Renal cortex interstitium (tissue), 11 donors: ENCODE results near the gene RUFY1. TPM values are rescaled to one million over a fixed set of nuclear protein-coding genes. Genes with fewer than 3 reads are reported as not detected.
"Not testable (repeated sequence)": the region's sequence is repeated elsewhere in the genome, so short reads cannot be mapped to it uniquely, and the experiment has no call there.

Experiments
- DNase-seq, 11 donors: peaks; one replicate each; pipeline ENCODE4 v3.0.0-alpha.2; 2013; ENCODE audit warnings: low read depth in 9 of 11, low spot score in 4 of 11; ENCODE audit errors: extremely low read depth in 1 of 11
- polyA plus RNA-seq, 3 donors: library from polyadenylated mRNA; unstranded; fragments of 120-200 nt; gene quantifications; one replicate each; pipeline ENCODE4 v1.2.1, GENCODE V29; 2013; ENCODE audit not compliant: insufficient read length in 3 of 3

The RUFY1 gene
- polyA plus RNA-seq, 3 donors, result 74.4 to 91.4 (median 86.0) TPM

DNA sequence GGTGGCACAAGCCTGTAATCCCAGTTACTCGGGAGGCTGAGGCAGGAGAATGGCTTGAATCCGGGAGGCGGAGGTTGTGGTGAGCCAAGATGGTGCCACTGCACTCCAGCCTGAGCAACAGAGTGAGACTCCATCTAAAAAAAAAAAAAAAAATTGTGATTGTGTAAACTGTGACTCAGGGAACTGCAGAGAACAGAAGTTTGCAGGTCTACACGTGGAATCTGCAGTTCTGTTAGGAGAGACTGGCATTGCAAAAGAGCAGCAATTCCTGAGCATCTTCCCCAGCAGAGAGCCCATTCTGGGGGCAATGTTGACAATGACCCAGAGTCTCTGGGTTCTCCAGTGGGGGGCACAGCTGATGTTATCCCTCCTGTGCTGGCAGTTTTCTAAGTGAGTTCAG is 91.4 kb downstream of the RUFY1 start:
- DNase-seq, result not testable (repeated sequence)

DNA sequence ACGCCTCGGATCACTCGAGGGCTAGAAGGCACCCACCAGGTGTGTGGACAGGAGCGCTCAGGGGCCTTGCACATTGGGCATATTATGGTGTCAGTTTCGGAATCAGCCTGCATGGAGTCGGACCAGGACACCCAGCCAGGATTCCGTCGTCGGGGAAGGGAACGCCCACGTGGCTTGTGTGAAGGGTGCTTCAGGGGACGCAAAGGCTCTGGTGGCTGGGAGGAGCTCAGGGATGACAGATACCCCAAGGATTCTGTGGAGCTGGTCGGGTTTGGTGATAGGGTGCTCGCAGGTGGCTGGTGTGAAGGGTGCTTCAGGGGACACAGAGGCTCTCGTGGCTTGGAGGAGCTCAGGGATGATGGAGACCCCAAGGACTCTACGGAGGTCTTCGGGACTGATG is 92.3 kb downstream of the RUFY1 start:
- DNase-seq, result not testable (repeated sequence)

DNA sequence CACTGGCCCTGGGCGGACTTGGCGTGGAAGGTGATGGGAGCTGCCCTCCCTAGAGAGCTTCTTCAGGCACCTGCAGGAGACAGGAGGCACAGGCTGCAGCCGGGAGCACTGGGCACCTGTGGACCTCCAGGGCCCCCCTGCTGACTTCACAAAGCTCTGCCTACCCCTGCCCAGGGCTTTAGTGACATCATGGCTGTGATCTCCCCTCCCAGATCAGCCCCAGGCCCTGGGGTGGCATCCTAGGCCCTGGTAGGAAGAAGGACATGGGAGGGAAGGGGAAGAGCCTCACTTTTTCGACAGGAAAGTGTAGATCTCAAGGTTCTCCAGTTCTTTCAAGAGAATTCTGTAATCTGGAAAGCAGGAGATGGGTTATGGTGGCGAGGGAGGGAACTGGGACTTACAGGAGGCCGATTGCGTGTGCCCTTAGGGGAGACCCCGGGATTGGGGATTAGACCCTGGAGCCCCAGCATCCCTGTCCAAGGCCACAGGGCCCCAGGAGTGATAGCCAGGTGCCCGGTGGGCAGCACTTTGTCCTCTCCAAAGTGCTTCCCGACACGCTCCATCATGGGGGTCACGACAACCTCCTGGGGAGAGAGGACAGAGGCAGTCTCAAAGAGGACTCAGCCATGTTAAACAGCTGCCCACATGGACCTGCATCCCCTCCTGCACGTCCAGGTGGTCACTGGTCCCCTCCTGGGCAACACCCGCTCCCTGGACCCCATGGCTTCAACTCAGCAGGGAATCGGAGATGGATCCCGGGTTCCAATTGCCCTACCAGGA is 93.0 kb downstream of the RUFY1 start:
- not testable (repeated sequence) for DNase-seq

DNA sequence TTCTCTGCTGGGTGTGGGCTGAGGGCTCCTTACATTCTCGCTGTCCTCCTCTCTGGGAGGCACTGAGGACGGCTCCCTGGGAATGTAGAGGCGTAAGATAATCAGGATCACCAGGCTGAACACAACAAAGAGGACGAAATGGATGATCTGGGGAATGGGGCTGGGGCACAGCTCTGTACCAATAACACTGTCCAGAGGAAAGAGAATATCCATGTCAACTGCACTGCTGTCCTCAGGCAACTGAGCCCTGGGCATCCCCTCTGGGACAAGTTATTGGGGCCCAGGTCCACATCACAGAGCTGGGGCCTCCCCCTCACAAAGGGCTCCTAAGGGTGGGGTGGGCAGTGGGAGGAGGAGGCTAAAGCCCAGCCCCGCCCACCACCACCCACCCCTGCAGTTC is 94.4 kb downstream of the RUFY1 start:
- not testable (repeated sequence) for DNase-seq

DNA sequence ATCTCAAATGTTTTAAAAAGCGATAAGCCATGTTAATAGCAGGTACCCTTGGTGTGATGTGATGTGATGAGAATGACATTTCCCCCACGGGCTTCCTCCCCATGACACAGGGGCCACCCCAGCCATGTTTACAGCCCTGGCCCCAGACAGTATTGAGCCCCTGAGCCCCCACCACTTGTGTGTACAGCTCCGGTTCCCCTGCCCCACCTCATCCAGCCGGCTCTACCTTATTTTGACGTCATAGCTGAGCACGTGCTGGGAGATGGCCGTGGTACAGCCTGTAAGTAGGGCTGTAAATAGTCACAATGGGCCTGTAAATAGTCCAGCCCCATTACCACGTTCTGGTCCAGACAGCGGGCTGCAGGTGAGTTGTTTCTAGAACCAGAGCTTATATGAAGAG is 98.1 kb downstream of the RUFY1 start:
- no peak for DNase-seq

DNA sequence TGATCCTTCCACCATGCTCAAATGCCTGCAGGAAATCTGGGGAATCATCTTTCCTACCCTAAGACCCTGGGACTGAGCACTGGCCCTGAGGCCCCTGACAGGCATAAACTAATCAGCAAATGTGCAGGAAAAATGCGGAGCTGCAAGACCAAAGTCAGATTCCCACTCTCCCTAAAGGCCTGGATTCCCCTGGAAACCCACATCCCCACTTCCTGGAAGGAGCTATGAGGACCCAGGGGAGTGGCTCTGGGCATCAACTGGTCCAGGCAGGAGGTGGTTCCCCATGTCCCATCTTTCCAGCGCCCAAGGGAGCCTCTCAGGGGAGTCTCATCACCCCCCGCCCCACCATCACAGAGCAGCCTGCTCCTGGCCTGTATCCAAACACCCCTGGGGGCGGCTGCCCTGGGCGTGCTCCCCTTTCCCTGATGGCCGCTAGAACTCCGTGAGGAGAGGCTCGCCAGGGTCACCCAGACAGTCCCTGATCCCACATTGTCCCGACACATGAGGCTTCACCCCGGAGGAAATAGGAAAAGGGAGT is 98.9 kb downstream of the RUFY1 start:
- not testable (repeated sequence) for DNase-seq

DNA sequence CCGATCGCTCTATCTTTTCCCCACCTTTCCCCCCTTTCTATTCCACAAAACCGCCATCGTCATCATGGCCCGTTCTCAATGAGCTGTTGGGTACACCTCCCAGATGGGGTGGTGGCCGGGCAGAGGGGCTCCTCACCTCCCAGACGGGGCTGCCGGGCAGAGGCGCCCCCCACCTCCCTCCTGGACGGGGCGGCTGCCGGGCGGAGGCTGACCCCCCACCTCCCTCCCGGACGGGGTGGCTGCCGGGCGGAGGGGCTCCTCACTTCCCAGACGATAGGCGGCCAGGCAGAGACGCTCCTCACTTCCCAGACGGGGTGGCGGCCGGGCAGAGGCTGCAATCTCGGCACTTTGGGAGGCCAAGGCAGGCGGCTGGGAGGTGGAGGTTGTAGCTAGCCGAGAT is 99.9 kb downstream of the RUFY1 start:
- not testable (repeated sequence) for DNase-seq

DNA sequence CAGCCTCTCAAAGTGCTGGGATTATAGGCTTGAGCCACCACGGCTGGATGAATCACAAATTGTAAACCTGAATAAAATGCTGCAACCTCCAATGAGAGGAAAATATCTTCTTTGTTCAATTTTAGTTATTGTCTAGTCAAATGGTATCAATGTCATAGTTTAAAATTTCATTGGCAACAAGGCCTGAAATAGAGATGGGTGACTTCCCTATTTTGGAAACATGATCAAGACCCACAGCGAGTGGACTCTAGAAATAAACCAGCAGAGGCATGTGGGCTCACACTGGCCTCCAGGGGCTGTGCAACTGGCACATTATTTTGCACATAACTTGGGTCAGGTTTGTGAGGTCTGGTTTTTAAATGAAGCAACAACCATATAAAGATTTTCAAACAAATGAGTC is 102.8 kb downstream of the RUFY1 start:
- DNase-seq, result not testable (repeated sequence)

DNA sequence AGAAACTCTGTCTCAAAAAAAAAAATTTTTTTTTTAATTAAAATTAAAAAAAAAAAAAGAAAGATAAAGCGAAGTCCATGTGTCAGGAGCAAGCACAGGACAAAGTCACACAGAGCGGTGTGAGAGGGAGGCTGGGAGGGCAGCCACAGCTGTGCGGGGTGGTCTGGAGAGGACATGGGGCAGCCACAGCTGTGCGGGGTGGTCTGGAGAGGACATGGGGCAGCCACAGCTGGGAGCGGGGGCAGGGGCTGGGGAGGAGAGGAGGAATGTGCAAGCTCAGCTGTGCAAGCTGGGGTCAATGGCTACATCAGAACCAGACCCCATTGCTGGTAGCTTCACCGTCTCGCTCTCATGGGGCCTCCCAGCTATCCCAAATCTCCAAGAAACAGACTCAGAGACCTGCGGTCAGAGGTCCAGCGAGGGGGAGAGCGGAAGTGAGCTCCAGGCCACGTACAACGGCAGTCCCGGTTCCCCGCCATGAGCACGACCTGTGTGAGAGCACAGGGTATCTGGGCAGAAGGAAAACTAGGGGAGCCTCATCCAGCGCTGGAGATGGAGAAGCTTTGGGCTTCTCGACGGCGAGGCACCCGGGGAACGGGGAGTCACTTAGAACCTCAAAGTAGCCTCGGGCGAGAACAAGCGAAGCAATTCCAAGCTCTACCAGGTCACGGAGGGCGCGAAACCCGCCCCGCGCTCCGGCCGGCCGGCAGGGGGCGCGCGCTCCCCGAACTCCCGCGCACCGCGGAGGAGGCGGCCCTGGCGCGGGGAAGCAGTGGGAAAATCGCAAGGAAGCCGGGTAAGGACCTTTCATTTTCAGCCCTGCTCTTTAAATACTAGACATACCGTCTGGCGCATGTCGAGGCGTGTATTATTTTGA is 107.2 kb downstream of the RUFY1 start:
- not testable (repeated sequence) for DNase-seq

DNA sequence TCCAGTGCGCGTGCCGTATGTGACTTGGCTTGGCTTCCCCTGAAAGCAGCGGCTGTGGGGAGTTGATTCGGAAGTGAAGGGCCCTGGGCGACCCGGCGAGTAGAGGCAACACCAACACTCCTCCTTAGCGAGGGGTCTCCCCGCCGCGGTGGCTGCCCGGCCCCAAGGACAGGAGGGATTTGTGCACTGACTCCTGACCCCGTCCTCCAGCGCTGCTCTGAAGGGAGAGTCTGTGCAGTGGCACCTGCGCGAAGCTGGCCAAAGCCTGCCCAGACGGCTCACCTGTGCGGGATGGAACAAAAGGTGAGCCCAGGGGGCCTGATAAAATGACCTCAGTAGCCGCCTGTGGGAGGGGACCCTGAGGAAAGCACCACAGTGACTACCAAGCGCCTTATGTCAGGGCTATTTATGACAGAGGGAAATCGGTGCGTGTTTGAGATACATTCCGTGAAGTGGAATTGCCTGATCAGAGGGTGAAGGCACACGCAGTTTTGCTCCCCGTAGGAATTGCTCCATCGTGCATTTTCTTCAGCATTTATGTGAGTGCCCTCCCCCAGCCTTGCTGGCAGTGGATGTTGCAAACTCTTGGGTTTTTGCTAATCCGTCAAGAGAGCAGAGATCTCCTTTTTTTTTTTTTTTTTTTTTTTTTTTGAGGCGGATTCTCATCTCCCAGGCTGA is 108.0 kb downstream of the RUFY1 start:
- DNase-seq, result not testable (repeated sequence)

Other genes starting within 250 kb of the RUFY1 start
- gene ADAMTS2, start 205.1 kb upstream of the RUFY1 start, polyA plus RNA-seq, result 10 to 100 TPM in 2 of 3 donors, 1 to 10 TPM in 1; 9.9 to 14.0 (median 10.6) TPM
- gene HNRNPH1, start 73.1 kb downstream of the RUFY1 start, polyA plus RNA-seq, result 1,000 to 10,000 TPM; 1,069 to 1,578 (median 1,180) TPM
- gene CBY3, start 130.5 kb downstream of the RUFY1 start, polyA plus RNA-seq, result 1 to 10 TPM in 1 of 3 donors, under 1 TPM in 2; 0.55 to 1.9 (median 0.75) TPM
- 100 to 1,000 TPM; 533 to 591 (median 590) TPM for gene CANX, start 148.4 kb downstream of the RUFY1 start, polyA plus RNA-seq
- gene MAML1, start 182.3 kb downstream of the RUFY1 start, polyA plus RNA-seq, result 10 to 100 TPM; 39.4 to 46.6 (median 45.7) TPM
- 1 to 10 TPM; 2.2 to 6.8 (median 5.6) TPM for gene LTC4S, start 243.4 kb downstream of the RUFY1 start, polyA plus RNA-seq